B cell (primary cell): ENCODE results near the gene PLK2. TPM values are rescaled to one million over a fixed set of nuclear protein-coding genes. Genes with fewer than 3 reads are reported as not detected.

Source experiments
- ATAC-seq: fragments of 200-7000 bp; cut with Tn5 transposase; one replicate; pipeline ENCODE4 v1.10.0; 2021; ENCODE audit warnings: low read depth, mild to moderate bottlenecking, moderate number of reproducible peaks, moderate library complexity
- CTCF ChIA-PET: fragments of 350-600 bp; sonication (Branson Sonifier 250); formaldehyde crosslinking; loops from one replicate; lab custom pipeline; 2021; ENCODE audit warnings: antibody characterized with exemption, inconsistent platforms; lab: Charles Lee
- POLR2A ChIA-PET: fragments of 350-600 bp; sonication (Branson Sonifier 250); formaldehyde crosslinking; loops from one replicate; lab custom pipeline; 2021; ENCODE audit warnings: antibody characterized with exemption; lab: Charles Lee
- DNase-seq: peaks from one replicate; pipeline ENCODE4 v3.0.0; 2013
- H2AFZ ChIP-seq: 2 replicates; pipeline ENCODE4 v1.6.1; 2012; ENCODE audit warnings: mild to moderate bottlenecking, low read depth, low read length; ENCODE audit not compliant: insufficient read depth, poor library complexity, severe bottlenecking
- H3K27ac ChIP-seq, 2 donors: 1 replicate in 1 of 2; 2 replicates in 1 of 2; pipeline ENCODE4 v1.5.1; 2012 to 2013; ENCODE audit warnings: low read length in 2 of 2, mild to moderate bottlenecking in 2 of 2, moderate library complexity in 1 of 2
- H3K27me3 ChIP-seq, 4 experiments: fragments of 200-600 bp in 1 of 4; sonication (generic) in 1 of 4; replicated peaks in 1 of 4; 1 replicate in 2 of 4; 2 replicates in 2 of 4; pipeline versions ENCODE4 v1.6.1 to v1.7.0; 2013 to 2016; ENCODE audit warnings: low read length in 3 of 4, mild to moderate bottlenecking in 2 of 4, mixed read lengths in 1 of 4, moderate library complexity in 1 of 4; ENCODE audit not compliant: insufficient read depth in 4 of 4, control insufficient read depth in 3 of 4; ENCODE audit errors: control extremely low read depth in 1 of 4
- H3K36me3 ChIP-seq, 2 experiments: replicated peaks in 1 of 2; 1 replicate in 1 of 2; 2 replicates in 1 of 2; pipeline versions ENCODE4 v1.6.1 to v1.7.1; 2013; ENCODE audit warnings: low read length in 1 of 2; ENCODE audit not compliant: insufficient read depth in 2 of 2, control insufficient read depth in 1 of 2; ENCODE audit errors: control extremely low read depth in 1 of 2, extremely low read depth in 1 of 2
- H3K4me1 ChIP-seq, 2 donors: fragments of 200-600 bp in 1 of 2; sonication (generic) in 1 of 2; 1 replicate in 1 of 2; 2 replicates in 1 of 2; pipeline versions ENCODE4 v1.5.1 to v1.6.1; 2013 to 2017; ENCODE audit warnings: low read length in 2 of 2; ENCODE audit not compliant: control insufficient read depth in 2 of 2, insufficient read depth in 2 of 2
- H3K4me2 ChIP-seq: replicated peaks from 2 replicates; pipeline ENCODE3; 2012; ENCODE audit warnings: mild to moderate bottlenecking, low read depth, low read length; ENCODE audit not compliant: poor library complexity, severe bottlenecking
- H3K4me3 ChIP-seq, 5 experiments: fragments of 200-600 bp in 1 of 5; sonication (generic) in 1 of 5; 1 replicate in 3 of 5; 2 replicates in 2 of 5; pipeline versions ENCODE4 v1.5.1 to v1.7.0; 2011 to 2016; ENCODE audit warnings: low read length in 4 of 5, mild to moderate bottlenecking in 4 of 5, low read depth in 2 of 5, control low read depth in 1 of 5, moderate library complexity in 1 of 5; ENCODE audit not compliant: insufficient read depth in 1 of 5; ENCODE audit errors: control extremely low read depth in 1 of 5, extremely low read depth in 1 of 5
- H3K79me2 ChIP-seq: fragments of 200-600 bp; sonication (generic); one replicate; pipeline ENCODE4 v1.6.0; 2016; ENCODE audit warnings: low read length; ENCODE audit not compliant: control insufficient read depth, insufficient read depth
- H3K9ac ChIP-seq: fragments of 200-600 bp; sonication (generic); 2 replicates; pipeline ENCODE4 v1.6.1; 2017; ENCODE audit warnings: mild to moderate bottlenecking, low read length, moderate library complexity
- H3K9me3 ChIP-seq, 3 donors: one replicate each; pipeline versions ENCODE4 v1.6.1 to v1.7.1; 2013; ENCODE audit warnings: low read length in 2 of 3; ENCODE audit not compliant: control insufficient read depth in 2 of 3, insufficient read depth in 1 of 3; ENCODE audit errors: control extremely low read depth in 1 of 3
- H4K20me1 ChIP-seq: 2 replicates; pipeline ENCODE4 v1.6.0; 2012; ENCODE audit warnings: mild to moderate bottlenecking, low read length; ENCODE audit not compliant: insufficient read depth, control insufficient read depth, poor library complexity, severe bottlenecking
- H3K27ac Mint-ChIP-seq: one replicate; pipeline ENCODE4 v1.8.0; 2021; ENCODE audit warnings: mixed read lengths
- H3K27me3 Mint-ChIP-seq: one replicate; pipeline ENCODE4 v1.8.0; 2021; ENCODE audit warnings: mixed read lengths
- H3K4me1 Mint-ChIP-seq: one replicate; pipeline ENCODE4 v1.8.0; 2021; ENCODE audit warnings: mixed read lengths
- H3K4me3 Mint-ChIP-seq: one replicate; pipeline ENCODE4 v1.8.0; 2021; ENCODE audit warnings: mixed read lengths
- H3K9me3 Mint-ChIP-seq: one replicate; pipeline ENCODE4 v1.8.0; 2022; ENCODE audit warnings: mixed read lengths; ENCODE audit not compliant: insufficient read depth
- CTCF ChIP-seq: fragments of 200-600 bp; IDR thresholded peaks from one replicate; pipeline ENCODE4 v1.8.0; 2022; ENCODE audit warnings: antibody characterized with exemption, mild to moderate bottlenecking
- EZH2 ChIP-seq: IDR thresholded peaks from 2 replicates; pipeline ENCODE4 v1.6.1; 2012; ENCODE audit warnings: borderline replicate concordance, low read depth, mild to moderate bottlenecking, moderate library complexity, low read length; ENCODE audit not compliant: insufficient read depth, poor library complexity, severe bottlenecking
- WGBS: methylation state at CpG from one replicate; pipeline ENCODE4 v1.1.5; 2013; ENCODE audit warnings: missing lambda C conversion rate; ENCODE audit not compliant: insufficient coverage; 5-methylcytosine and 5-hydroxymethylcytosine counted together
- intact Hi-C: fragments of 100-400 bp; cut with micrococcal nuclease; formaldehyde crosslinking; loops from one replicate; pipeline ENCODE4 v1.10.0; 2022
- polyA plus RNA-seq: library from polyadenylated mRNA; depleted of rRNA; stranded (reverse); fragments of >200 nt; gene quantifications from 2 replicates; pipeline ENCODE4 v1.2.3, GENCODE V29; 2012
- total RNA-seq, 2 donors: library from RNA; stranded (reverse); fragments of 120-200 nt in 1 of 2; gene quantifications; 1 replicate in 1 of 2; 2 replicates in 1 of 2; pipeline versions ENCODE4 v1.2.3 to v1.2.4, GENCODE V29; 2013 to 2022

The PLK2 gene
- total and polyA plus RNA-seq, 2 donors (not counting 1 experiment from before 2014, with no cell fraction given), result 32.2 to 47.2 TPM

GRCh38 chr5:58444805-58445204, 15.1 kb downstream of the PLK2 start:
- H3K4me3 ChIP-seq, result no peak overlapping the region
- H3K9ac ChIP-seq, result no peak overlapping the region
- no peak for DNase-seq
- H3K4me2 ChIP-seq, result no peak overlapping the region
- intact Hi-C loops, result no loop called here
- no peaks in the 10 kb centered on the region for H3K4me1 Mint-ChIP-seq
- H3K79me2 ChIP-seq, result no peaks in the 10 kb centered on the region
- no peaks in the 10 kb centered on the region for H3K9me3 Mint-ChIP-seq
- TF ChIP-seq EZH2 (no peak), CTCF (no peak)
- H3K36me3 ChIP-seq, result no peaks in the 10 kb centered on the region
- H3K27me3 ChIP-seq, result peaks cover 0 to 9% (median 0%) of the 10 kb centered on the region in 4 experiments
- H3K27ac ChIP-seq, result no peak overlapping the region
- no peak overlapping the region for H3K4me3 Mint-ChIP-seq
- peaks cover 20% of the 10 kb centered on the region for H3K27me3 Mint-ChIP-seq
- POLR2A ChIA-PET, result no interaction called here
- H3K9me3 ChIP-seq, result peaks cover 0 to 10% (median 0%) of the 10 kb centered on the region in 3 donors
- H3K4me1 ChIP-seq, result no peaks in the 10 kb centered on the region
- no peak for ATAC-seq
- no peak overlapping the region for H3K27ac Mint-ChIP-seq
- no peak overlapping the region for H2AFZ ChIP-seq
- H4K20me1 ChIP-seq, result no peaks in the 10 kb centered on the region
- CTCF ChIA-PET, result no interaction called here

- ChIA-PET CTCF (no interaction called here), POLR2A (no interaction called here)
- intact Hi-C loops, result no loop called here
- Histone ChIP-seq H3K9ac (no peak overlapping the region), H2AFZ (no peak overlapping the region), H3K4me1 (no peaks in the 10 kb centered on the region), H3K27me3 (peaks cover 0 to 9% (median 0%) of the 10 kb centered on the region in 4 experiments), H4K20me1 (no peaks in the 10 kb centered on the region), H3K36me3 (no peaks in the 10 kb centered on the region), H3K27ac (no peak overlapping the region), H3K9me3 (peaks cover 0 to 2% (median 0%) of the 10 kb centered on the region in 3 donors), H3K4me3 (no peak overlapping the region), H3K4me2 (no peak overlapping the region), H3K79me2 (no peaks in the 10 kb centered on the region)
- H3K27ac Mint-ChIP-seq, result no peak overlapping the region
- H3K9me3 Mint-ChIP-seq, result no peaks in the 10 kb centered on the region
- no peaks in the 10 kb centered on the region for H3K4me1 Mint-ChIP-seq
- no CpG with 5 or more reads among the region's 3 CpGs for WGBS
- H3K27me3 Mint-ChIP-seq, result peaks cover 13% of the 10 kb centered on the region
- no peak overlapping the region for H3K4me3 Mint-ChIP-seq
- no peak for DNase-seq
- TF ChIP-seq CTCF (no peak), EZH2 (no peak)
- no peak for ATAC-seq
Observed at GRCh38 chr5:58440901-58441460, 18.9 kb downstream of the PLK2 start.
